Stimulated activated CD4-positive, alpha-beta T cell treated with anti-CD3 and anti-CD28 coated beads, Interleukin-4, amount 100 ng/mL, for 4 hours (primary cell): ENCODE results near the gene SFT2D1.
"Not testable (repeated sequence)": the region's sequence is repeated elsewhere in the genome, so short reads cannot be mapped to it uniquely, and the experiment has no call there.

Experiments used
- DNase-seq, 2 experiments: peaks; one replicate each; pipeline ENCODE4 v3.0.0-alpha.2; 2020

SFT2D1 gene

GRCh38 chr6:166342349-166343149, at the start of gene SFT2D1:
TSS of gene SFT2D1 (minus strand) at chr6:166342545. CDS start at chr6:166342481, 64 bp downstream.
- DNase-seq: peak; percentile 74 to 77

- DNase-seq: no peak
Measured at GRCh38 chr6:166389119-166389518, 46.8 kb upstream of the SFT2D1 start.

- no peak for DNase-seq
Measured at GRCh38 chr6:166388290-166389004, 46.1 kb upstream of the SFT2D1 start.

GRCh38 chr6:166387642-166388289, 45.4 kb upstream of the SFT2D1 start:
- no peak for DNase-seq

GRCh38 chr6:166387098-166387497, 44.8 kb upstream of the SFT2D1 start:
- not testable (repeated sequence) for DNase-seq

GRCh38 chr6:166386111-166386510, 43.8 kb upstream of the SFT2D1 start:
- no peak for DNase-seq

- DNase-seq: peak in 1 of 2 experiments; percentile 12
Measured at GRCh38 chr6:166383802-166384363, 41.5 kb upstream of the SFT2D1 start.

- DNase-seq: peak; percentile 92 to 94
Measured at GRCh38 chr6:166382933-166383801, 40.8 kb upstream of the SFT2D1 start, which contains the start of gene MPC1. TSS of gene MPC1 (minus strand) at chr6:166382940. CDS start at chr6:166382876, 64 bp downstream.

- peak in 1 of 2 experiments; percentile 5 for DNase-seq
Measured at GRCh38 chr6:166382500-166382932, 40.2 kb upstream of the SFT2D1 start.

- peak; percentile 52 to 67 for DNase-seq
Measured at GRCh38 chr6:166381733-166382499, 39.6 kb upstream of the SFT2D1 start.

GRCh38 chr6:166381381-166381732, 39.0 kb upstream of the SFT2D1 start:
- no peak for DNase-seq

- DNase-seq: no peak
Measured at GRCh38 chr6:166379800-166380199, 37.5 kb upstream of the SFT2D1 start.

GRCh38 chr6:166379103-166379586, 36.8 kb upstream of the SFT2D1 start:
- DNase-seq: no peak

- no peak for DNase-seq
Measured at GRCh38 chr6:166377721-166378120, 35.4 kb upstream of the SFT2D1 start.

- DNase-seq: no peak
Measured at GRCh38 chr6:166375013-166375412, 32.7 kb upstream of the SFT2D1 start.

GRCh38 chr6:166370489-166370888, 28.1 kb upstream of the SFT2D1 start:
- no peak for DNase-seq

- no peak for DNase-seq
Measured at GRCh38 chr6:166369782-166370181, 27.4 kb upstream of the SFT2D1 start.

- no peak for DNase-seq
Measured at GRCh38 chr6:166366921-166367320, 24.6 kb upstream of the SFT2D1 start.

GRCh38 chr6:166365806-166366205, 23.5 kb upstream of the SFT2D1 start:
- no peak for DNase-seq

GRCh38 chr6:166365221-166365620, 22.9 kb upstream of the SFT2D1 start:
- no peak for DNase-seq

GRCh38 chr6:166364456-166364855, 22.1 kb upstream of the SFT2D1 start:
- no peak for DNase-seq
